HG03442 (cell line): ENCODE data around the gene BDKRB1.
"Not testable (repeated sequence)": the region's sequence is repeated elsewhere in the genome, so short reads cannot be mapped to it uniquely, and the experiment has no call there.

Source experiments
- ATAC-seq: cut with Tn5 transposase; IDR thresholded peaks from one replicate; pipeline ENCODE4 v1.9.1; 2021; ENCODE audit warnings: mild to moderate bottlenecking, moderate library complexity; ENCODE audit not compliant: unreplicated experiment

BDKRB1 gene

DNA sequence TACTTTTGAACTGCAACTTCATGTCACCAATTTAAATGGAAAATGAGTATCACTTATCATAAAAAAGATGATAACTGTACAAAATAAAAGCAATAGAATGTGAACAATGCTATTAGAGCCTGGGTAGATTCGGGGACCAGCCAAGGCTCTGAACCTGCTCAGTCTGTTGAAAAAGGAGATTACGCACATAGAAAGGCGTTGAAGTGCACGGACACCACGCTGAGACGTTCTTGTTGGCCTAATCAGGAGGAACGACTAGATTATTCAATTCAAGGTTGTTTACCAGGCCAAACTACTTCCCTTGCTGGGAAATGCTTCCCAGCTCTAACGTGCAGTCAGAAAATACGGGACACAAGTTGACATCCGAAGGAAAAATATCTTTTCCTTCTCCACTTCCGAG lies 23.5 kb upstream of the BDKRB1 start:
- no peak for ATAC-seq

DNA sequence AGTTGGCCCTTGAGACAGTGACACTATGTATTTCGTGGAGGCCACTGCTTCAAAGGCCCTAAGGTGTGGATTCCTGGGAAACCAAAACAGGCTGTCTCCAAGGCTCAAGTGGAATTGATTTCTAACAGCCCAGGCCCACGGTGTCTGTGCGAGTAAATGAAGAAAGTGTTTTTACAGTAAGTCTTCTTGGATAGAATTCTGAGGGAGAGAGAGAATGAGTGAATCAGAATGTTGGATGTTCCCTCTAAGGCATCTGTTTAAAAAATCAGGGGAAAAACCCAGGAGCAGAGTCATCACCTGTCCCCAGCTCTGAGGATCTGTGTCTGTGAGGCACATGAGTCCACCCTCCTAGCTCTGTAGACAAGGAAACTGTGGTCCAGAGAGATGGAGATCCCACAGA lies 22.3 kb upstream of the BDKRB1 start:
- ATAC-seq: no peak

DNA sequence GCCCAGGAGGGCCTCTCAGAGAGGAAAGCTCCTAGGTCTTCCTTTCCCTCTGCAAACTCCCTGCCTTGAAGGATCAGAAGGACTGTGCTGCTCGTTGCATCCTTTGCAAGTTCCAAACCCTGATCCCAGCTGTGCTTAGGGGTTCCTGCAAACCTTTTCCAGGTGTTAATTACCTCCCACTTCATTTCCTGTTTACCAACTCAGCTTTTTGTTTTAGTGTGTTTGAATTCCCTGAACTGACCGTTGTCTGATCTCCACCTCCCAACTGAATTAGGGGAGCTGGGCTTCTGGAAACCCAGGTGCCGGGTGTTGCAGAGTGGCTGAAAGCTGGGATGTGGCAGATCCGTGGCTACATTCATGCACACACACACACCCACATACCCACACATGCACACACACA lies 20.6 kb upstream of the BDKRB1 start:
- no peak for ATAC-seq

DNA sequence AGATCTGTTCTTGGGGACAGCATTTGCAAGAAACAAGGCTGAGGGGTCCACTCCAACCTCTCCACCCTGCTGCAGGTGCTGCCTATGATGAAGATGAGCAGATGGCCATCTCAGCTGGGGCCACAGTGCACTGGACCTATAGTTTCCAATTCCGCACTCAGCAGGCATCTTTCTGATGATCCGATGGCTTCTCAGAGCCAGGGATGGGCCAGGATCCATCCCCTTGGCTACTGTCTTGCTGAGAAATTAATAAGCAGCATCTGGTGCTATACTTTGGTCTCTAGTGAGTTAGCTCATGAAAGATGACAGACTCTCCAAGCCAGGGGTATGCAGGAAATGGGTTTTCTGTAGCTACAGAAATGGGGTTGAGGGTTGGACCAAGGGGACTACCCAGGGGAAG lies 18.4 kb upstream of the BDKRB1 start:
- no peak for ATAC-seq

DNA sequence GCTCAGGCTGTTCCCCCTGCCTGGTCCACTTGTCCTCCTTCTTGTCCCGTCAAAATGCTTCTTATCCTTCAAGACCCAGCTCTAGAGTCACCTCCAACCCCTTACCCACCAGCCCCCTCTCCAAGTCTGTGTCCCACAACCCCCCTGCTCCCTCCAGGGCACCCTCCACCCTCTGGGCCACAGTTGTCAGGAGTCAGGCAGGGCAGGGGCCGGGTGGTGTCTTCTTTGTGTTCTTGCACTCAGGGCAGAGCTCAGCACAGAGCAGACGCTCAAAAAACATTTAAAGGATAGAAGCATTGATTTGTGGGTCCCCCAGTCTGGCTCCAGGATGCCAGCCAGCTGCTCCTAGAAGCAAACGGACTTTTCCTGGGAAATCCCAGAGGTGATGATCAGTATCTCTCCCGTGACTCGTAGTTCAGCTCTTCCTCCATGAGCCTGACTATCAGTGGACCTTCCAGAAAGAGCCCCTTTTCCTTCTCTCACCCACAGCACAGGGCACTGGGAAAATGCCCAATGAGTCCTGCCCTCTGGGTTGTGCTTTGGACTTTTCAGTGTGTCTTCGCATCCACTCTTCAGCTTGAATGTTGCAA lies 17.2 kb upstream of the BDKRB1 start:
- ATAC-seq: no peak

DNA sequence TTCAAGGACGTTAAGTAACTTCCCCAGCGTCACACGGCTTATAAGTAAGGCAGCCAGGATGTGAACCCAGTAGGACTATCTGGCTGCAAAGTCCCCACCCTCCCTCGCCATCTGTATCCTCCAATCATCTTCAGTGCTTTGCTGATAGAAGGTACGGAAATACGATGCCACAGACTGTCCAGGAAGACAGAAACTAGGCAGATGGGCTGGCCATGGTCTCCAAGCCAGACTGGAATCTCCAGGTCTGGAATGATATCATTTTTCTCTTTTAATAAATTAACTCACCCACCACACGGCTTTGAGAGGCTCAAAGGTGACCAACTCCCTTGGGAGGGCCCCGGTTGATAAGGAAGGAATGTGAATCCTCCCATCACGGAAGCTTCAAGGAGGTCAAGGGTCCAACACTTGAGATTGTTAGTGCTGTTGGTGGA lies 16.3 kb upstream of the BDKRB1 start:
- no peak for ATAC-seq

DNA sequence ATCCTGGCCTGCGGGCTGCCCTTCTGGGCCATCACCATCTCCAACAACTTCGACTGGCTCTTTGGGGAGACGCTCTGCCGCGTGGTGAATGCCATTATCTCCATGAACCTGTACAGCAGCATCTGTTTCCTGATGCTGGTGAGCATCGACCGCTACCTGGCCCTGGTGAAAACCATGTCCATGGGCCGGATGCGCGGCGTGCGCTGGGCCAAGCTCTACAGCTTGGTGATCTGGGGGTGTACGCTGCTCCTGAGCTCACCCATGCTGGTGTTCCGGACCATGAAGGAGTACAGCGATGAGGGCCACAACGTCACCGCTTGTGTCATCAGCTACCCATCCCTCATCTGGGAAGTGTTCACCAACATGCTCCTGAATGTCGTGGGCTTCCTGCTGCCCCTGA lies 15.4 kb upstream of the BDKRB1 start:
- no peak for ATAC-seq

DNA sequence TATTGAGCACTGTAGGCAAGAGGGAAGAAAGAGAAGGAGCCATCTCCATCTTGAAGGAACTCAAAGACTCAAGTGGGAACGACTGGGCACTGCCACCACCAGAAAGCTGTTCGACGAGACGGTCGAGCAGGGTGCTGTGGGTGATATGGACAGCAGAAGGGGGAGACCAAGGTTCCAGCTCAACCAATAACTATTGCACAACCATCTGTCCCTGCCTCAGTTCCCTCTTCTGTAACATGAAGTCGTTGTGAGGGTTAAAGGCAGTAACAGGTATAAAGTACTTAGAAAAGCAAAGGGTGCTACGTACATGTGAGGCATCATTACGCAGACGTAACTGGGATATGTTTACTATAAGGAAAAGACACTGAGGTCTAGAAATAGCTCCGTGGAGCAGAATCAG lies 13.9 kb upstream of the BDKRB1 start:
- no peak for ATAC-seq

DNA sequence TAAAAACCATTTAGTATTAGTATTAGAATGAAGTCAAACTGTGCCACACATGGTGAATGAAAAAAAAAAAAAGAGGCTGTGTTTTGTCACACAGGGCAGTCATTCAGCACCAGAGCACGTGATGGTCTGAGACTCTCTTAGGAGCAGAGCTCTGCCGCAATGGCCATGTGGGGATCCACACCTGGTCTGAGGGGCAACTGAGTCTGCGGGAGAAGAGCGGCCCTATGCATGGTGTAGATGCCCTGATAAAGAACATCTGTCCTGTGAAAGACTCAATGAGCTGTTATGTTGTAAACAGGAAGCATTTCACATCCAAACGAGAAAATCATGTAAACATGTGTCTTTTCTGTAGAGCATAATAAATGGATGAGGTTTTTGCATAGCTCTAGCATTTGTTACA lies 12.2 kb upstream of the BDKRB1 start:
- ATAC-seq: no peak

DNA sequence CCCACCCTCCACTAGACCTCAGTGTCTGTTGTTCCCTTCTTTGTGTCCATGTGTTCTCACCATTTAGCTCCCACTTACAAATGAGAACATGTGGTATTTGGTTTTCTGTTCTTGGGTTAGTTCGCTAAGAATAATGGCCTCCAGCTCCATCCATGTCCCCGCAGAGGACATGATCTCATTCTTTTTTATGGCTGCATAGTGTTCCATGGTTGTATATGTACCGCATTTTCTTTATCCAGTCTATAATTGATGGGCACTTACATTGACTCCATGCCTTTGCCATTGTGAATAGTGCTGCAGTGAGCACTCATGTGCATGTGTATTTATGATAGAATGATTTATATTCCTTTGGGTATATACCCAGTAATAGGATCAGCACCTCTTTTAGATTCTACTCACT lies 10.9 kb upstream of the BDKRB1 start:
- not testable (repeated sequence) for ATAC-seq

DNA sequence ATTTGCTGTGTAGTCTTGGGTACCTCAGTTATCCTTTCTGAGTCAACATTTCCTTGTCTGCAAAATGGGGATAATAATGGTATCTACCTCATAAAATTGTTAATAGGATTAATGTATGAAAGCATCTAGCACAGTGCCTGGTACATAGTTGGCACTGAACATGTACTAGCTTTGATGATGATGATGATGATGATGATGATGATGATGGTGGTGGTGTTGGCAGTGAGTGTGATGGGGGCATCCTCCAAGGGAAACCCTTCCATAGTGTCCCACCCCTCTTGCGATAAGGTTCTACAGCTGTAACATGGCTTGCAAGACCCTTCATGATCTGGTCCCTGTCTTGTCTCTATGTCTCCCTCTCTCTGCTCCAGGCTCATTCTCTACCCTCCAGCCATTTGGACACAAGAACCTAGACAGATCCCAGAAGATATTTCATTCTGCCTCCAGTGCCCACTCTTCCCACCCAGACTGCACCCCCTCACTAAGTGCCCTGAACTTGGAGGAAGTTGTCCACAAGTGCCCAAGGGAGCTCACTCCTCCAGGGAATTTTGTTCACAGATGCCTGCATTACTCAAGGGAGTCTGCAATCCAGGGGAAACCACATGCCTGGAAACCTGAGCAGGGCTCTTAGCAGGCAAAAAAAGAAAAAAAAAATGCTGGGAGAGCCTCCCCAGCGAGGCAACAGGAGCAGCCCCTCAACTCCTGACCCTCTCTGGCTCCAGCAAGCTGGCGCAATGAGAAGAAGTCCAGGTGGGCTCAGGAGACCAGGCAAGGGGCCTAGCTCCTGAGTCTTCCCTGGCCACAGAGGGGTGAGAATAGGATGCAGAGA lies 10.1 kb upstream of the BDKRB1 start:
- no peak for ATAC-seq

DNA sequence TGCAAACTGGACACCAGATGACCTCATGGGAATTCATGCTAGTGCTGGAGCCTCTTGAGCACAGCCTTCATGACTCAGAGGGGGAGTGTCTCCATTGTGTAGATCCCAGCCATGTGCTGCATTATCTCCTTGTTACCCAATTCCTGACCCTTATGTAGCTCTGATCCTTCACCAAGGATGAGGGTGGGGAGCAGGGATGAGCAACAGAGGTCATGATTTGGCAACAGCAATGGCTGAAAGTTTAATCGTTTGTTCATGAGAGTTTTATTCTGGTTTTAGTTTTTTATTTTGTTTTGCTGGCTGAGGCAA lies 9.5 kb upstream of the BDKRB1 start:
- ATAC-seq: no peak

DNA sequence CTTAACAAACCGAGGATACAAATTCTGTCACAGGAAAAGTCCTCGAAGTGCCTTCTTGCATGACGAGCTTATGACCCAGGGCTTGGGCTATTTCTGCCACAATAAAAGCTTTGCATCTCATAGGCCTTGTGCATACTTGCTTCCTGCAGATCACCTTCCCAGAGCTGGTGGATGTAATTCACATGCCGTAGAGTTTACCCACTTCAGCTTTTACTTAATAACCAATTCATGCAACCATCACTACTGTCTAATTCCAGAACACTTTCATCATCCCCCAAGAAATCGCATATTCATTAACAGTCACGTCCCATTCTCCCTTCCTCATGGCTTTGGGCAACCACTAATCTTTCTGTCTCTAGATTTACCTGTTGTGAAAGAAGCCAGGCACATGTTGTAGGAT lies 9.0 kb upstream of the BDKRB1 start:
- no peak for ATAC-seq

DNA sequence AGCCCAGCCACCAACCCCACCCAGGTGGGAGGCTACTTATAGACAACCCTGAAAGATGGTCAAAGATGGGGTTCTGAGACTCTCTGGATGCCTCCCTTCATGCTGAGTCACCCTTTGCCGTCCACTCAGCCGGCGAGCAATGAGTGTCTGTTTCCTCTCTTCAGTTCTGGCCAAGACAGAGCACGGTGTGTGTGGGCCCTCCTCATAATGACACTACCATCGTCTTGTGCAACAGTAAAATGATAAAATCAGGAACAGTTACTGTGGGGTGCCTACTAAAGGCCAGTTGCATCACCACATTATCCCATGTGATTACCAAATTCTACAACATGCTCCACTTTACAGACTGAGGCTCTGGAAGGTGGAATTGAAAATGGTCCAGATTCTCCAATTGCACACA lies 7.0 kb upstream of the BDKRB1 start:
- ATAC-seq: no peak

DNA sequence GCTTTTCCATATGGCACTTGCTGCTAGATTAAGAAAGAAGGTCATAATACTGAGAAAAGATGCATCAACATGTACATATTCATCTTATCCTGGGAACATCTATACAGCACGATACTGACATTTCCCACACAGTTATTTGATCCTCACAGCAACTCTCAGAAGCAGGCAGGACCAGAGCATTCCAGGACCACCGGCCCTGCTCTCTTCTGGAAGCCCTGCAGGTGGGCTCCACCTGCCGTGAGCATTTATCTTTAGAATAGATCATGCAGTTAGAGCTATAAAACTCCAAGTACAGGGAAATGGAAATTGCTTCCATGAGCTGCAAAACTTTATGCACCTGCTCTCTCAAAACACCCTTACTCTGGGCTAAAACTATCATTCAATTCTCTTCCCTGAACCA lies 5.5 kb upstream of the BDKRB1 start:
- ATAC-seq: no peak

DNA sequence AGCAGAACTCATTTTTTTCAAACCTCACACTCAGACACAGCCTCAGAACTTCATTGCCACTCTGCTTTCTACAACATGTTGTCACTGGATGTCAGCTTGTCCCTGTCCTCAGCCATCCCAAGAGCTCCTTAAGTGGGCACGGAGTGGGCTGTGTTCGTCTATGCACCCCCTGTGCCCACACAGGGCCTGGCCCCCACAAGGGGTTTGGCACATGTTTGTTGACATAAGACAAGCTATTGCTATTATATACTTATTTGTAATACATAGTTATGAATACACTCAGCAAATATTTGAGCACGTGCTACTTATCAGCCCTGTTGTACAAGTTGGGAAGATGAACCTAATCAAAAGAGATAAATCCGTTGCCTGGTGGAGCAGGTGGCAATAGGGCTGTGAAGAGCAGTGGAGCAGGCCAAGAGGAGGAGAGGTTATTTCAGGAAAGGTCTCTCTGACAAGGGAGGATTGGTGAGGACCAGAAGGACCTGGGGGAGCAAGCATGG lies 4.3 kb upstream of the BDKRB1 start:
- no peak for ATAC-seq

DNA sequence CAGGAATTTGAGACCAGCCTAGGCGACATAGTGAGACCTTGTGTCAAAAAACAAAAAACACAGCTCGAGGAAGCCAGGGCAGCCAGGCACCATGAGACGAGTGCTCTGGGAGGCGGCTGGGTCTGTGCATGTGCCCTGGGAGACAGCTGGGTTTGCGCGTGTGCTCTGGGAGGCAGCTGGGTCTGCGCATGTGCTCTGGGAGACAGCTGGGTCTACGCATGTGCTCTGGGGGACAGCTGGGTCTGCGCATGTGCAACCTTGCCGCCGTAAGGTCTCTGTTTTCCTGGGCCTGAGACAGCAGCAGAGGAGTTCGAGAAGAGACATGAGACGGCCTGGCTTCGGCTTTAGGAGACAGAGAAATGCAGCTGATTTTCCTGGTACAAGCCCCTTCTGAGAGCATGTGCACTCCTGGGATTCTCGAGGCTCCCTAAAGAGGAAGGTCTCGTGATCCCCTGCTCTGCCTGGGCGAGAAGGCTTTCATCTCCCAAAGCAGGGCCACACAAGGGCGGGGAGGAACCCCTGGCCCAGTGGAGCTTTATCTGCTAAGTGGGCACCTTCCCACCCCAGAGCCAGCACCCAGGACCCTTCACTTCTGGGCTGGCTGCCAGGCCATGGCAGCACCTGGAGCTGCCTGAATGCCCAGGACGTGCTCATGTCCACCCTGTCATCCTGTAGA lies 3.5 kb upstream of the BDKRB1 start:
- no peak for ATAC-seq

DNA sequence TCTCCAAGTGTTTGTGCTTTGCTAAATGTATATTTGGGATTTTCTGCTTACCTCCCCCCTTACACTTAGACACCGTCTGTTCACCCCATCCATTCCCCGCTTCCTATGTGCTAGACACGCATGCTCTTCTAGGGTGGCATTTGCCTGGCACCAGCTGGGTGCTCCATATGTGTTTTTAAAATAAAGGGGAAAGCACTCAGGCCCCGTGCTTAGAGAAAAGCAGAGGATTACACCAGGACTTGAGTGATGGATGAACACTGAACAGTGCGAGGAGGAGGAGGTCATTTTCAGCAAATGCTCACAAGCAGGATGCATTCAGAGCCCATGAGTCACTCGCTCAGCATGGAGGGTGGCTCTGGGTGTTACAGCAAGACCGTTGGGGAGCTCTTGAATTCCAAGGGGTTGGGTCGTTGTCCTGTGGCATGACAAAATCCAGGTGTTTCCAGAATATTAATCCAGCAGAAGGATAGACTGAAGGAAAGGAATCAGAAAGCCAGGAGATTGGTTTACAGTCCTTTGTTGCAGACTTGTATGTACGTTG lies 2.9 kb upstream of the BDKRB1 start:
- no peak for ATAC-seq

DNA sequence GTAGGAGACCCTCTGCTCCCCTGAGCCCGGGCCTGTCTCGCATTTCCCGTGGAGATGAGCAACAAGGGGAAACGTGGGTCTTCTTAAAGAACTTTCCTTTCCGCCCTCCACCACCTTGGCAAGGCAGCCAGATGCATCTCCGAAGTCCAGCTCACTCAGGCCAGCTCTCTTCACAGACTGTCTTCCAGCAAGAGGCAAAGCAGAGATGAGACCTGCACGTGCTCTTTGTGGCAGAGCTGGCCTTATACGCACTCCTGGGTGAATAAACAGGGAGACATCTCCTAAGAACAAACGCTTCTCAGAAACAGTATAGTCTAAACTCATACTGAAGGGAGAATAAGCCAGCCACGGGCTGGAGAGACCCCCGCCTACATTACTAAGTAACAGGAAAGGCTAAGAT lies 1.3 kb upstream of the BDKRB1 start:
- no peak for ATAC-seq

DNA sequence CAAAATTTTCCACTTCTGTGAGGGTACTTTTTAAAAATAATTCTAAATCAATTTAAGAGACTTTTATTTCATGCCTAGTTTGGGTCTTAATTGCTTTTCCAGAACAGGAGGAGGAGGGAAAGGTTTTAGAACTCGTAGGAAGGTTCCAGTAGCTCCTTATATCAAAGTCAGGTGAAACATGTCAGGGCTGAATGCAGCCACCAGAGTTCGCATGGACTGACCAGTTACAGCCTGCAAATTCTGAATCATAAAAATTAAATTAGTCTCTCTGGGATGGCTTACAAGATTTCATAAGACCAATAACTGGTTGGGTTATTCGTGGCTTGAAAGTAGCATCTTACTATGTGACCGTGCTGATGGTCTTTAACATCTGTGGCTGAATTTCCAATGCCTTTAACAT lies 397 bp downstream of the BDKRB1 start:
- ATAC-seq: no peak

DNA sequence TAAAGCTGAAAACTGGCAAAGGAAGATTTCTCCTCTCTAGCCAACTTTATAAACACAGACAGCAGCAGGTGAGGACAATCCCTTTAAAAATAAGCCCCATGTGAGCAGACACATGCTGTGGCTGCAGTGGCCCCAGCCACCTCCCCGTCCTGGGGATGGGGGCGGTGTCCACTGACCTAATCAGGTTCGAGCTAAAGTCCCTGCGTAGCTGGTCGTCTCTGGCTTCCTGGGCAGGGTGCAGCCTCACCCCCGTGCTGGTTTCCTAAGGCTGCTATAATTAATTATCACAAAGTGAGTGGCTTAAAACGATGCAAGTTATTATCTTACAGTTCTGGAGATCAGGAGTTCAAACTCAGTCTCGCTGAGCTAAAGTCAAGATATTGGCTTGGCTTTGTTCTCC lies 1.0 kb downstream of the BDKRB1 start:
- ATAC-seq: no peak

DNA sequence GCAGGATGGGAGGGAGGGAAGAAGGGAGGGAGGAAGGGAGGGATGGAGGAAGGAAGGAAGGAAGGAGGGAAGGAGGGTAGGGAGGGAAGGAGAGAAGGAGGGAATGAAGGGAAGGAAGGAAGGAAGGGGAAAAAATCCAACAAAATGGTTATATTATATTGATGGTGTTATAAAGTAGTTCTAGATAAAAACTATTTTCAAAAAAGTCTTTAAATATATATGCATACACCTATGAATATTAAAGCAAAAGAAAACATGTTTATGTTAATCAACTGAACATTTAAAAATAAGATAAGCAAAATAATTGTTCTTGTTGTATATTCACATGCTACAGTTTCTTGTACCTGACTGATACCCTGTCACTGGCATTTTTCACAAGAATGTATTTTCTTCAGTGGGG lies 1.9 kb downstream of the BDKRB1 start:
- no peak for ATAC-seq
